GM23248 (cell line): ENCODE data around the gene TDRD5. TPM values are rescaled to one million over a fixed set of nuclear protein-coding genes. Genes with fewer than 3 reads are reported as not detected.

Source experiments
- DNase-seq: peaks from one replicate; pipeline ENCODE4 v3.0.0-alpha.2; 2015
- H2AFZ ChIP-seq: fragments of 200-600 bp; sonication (generic); 2 replicates; pipeline ENCODE4 v1.6.1; 2016; ENCODE audit warnings: antibody characterized with exemption
- H3F3A ChIP-seq: fragments of 200-600 bp; sonication (generic); 2 replicates; pipeline ENCODE4 v1.6.1; 2016; ENCODE audit warnings: mild to moderate bottlenecking, antibody characterized with exemption, mixed run types; ENCODE audit not compliant: insufficient read depth
- H3K27ac ChIP-seq: fragments of 200-600 bp; sonication (generic); 2 replicates; pipeline ENCODE4 v1.5.1; 2016; ENCODE audit warnings: mild to moderate bottlenecking
- H3K27me3 ChIP-seq: fragments of 200-600 bp; sonication (generic); replicated peaks from 2 replicates; pipeline ENCODE4 v1.6.1; 2016; ENCODE audit warnings: mild to moderate bottlenecking; ENCODE audit not compliant: insufficient read depth
- H3K36me3 ChIP-seq: fragments of 200-600 bp; sonication (generic); 2 replicates; pipeline ENCODE4 v1.6.1; 2016; ENCODE audit warnings: low read depth, mild to moderate bottlenecking
- H3K4me1 ChIP-seq: fragments of 200-600 bp; sonication (generic); 2 replicates; pipeline ENCODE4 v1.6.1; 2016; ENCODE audit warnings: mild to moderate bottlenecking; ENCODE audit not compliant: insufficient read depth
- H3K4me2 ChIP-seq: fragments of 200-600 bp; sonication (generic); one replicate; pipeline ENCODE4 v1.6.1; 2016; ENCODE audit warnings: mild to moderate bottlenecking; ENCODE audit not compliant: unreplicated experiment
- H3K4me3 ChIP-seq: fragments of 200-600 bp; sonication (generic); 2 replicates; pipeline ENCODE4 v1.5.1; 2016; ENCODE audit warnings: mild to moderate bottlenecking
- H3K79me2 ChIP-seq: fragments of 200-600 bp; sonication (generic); 2 replicates; pipeline ENCODE4 v1.6.1; 2016; ENCODE audit warnings: mild to moderate bottlenecking; ENCODE audit not compliant: insufficient read depth
- H3K9ac ChIP-seq: fragments of 200-600 bp; sonication (generic); 2 replicates; pipeline ENCODE4 v1.6.1; 2016; ENCODE audit warnings: mild to moderate bottlenecking
- H3K9me2 ChIP-seq: fragments of 200-600 bp; sonication (generic); 2 replicates; pipeline ENCODE4 v1.6.1; 2016; ENCODE audit warnings: mixed run types, mild to moderate bottlenecking, moderate library complexity; ENCODE audit not compliant: insufficient read depth
- H3K9me3 ChIP-seq: fragments of 200-600 bp; sonication (generic); one replicate; pipeline ENCODE4 v1.6.1; 2017; ENCODE audit warnings: low read depth
- H4K20me1 ChIP-seq: fragments of 200-600 bp; sonication (generic); 2 replicates; pipeline ENCODE4 v1.6.0; 2016; ENCODE audit not compliant: insufficient read depth
- EZH2 ChIP-seq: fragments of 200-600 bp; sonication (generic); IDR thresholded peaks from 2 replicates; pipeline ENCODE4 v1.6.1; 2018; ENCODE audit warnings: antibody characterized with exemption, mild to moderate bottlenecking; ENCODE audit not compliant: insufficient read depth, poor library complexity, severe bottlenecking
- EZH2phosphoT487 ChIP-seq: fragments of 200-600 bp; sonication (generic); IDR thresholded peaks from 2 replicates; pipeline ENCODE4 v1.6.1; 2018; ENCODE audit warnings: antibody characterized with exemption, moderate library complexity, mild to moderate bottlenecking, low read depth; ENCODE audit not compliant: insufficient read depth
- WGBS, 2 experiments: methylation state at CpG; one replicate each; pipeline ENCODE4 v1.1.6; 2015 to 2017; ENCODE audit warnings: low lambda C conversion rate in 2 of 2, low coverage in 1 of 2; ENCODE audit errors: missing lambda C conversion rate in 2 of 2; 5-methylcytosine and 5-hydroxymethylcytosine counted together
- in situ Hi-C: fragments of 300-500 bp; cut with MboI; formaldehyde crosslinking; loops from 2 replicates; pipeline ENCODE4 v1.15.0; 2020
- polyA plus RNA-seq: library from polyadenylated mRNA; unstranded; fragments of >200 nt; fragmentation: Nextera tagmentation; extraction: Ambion mirVana; gene quantifications from 2 replicates; pipeline ENCODE4 v1.2.1, GENCODE V29; 2016
- total RNA-seq: library from RNA; depleted of rRNA; stranded (reverse); fragments of >200 nt; shearing (Covaris generic); gene quantifications from 2 replicates; pipeline ENCODE4 v1.2.3, GENCODE V29; 2014

TDRD5 gene
- total and polyA plus RNA-seq, 2 experiments from 2014 or later, result not detected

DNA sequence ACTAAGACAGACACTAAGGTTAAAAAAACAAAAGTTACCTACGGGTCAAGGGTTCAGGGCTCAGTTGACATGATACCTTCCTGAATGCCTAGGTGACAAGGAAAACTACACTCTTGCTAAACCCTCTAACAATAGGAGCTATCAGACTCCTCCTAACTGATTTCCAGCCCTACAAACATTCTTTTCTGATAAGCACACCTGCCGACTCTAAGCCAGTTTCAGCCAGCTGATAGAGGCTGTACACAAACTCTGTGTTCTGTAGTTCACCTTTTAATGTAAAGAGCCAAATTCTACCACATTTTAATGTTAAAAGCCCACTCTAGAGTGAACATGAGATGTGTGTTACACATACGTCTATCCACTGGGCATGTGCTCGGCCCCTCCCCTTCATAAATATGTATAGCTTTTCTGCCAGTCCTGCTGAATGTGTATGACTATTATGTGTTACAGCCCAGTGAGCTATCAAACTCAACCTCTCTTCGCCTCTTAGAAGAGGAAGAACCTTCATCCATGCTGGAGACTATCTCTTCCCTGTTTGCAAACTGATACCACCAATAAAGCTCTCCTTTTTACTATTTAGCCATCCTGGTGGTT is 111.4 kb downstream of the TDRD5 start:
- 48 to 63% methylated on average over 5 of the region's 5 CpGs for WGBS, 2 experiments
- H3K4me1 ChIP-seq, result no peaks in the 10 kb centered on the region
- H3K9ac ChIP-seq, result no peak overlapping the region
- H3K27me3 ChIP-seq, result peaks cover 11% of the 10 kb centered on the region; the same call in 1 of the 2 replicates
- no peak overlapping the region for H2AFZ ChIP-seq
- no peak overlapping the region for H3K4me3 ChIP-seq
- no peaks in the 10 kb centered on the region for H3K9me2 ChIP-seq
- no peaks in the 10 kb centered on the region for H4K20me1 ChIP-seq
- in situ Hi-C loops, result no loop called here
- H3K27ac ChIP-seq, result no peak overlapping the region
- no peak for DNase-seq
- no peak overlapping the region for H3K4me2 ChIP-seq
- no peaks in the 10 kb centered on the region for H3F3A ChIP-seq
- no peaks in the 10 kb centered on the region for H3K9me3 ChIP-seq
- no peaks in the 10 kb centered on the region for H3K36me3 ChIP-seq
- H3K79me2 ChIP-seq, result no peaks in the 10 kb centered on the region
- TF ChIP-seq EZH2phosphoT487 (no peak), EZH2 (no peak)

DNA sequence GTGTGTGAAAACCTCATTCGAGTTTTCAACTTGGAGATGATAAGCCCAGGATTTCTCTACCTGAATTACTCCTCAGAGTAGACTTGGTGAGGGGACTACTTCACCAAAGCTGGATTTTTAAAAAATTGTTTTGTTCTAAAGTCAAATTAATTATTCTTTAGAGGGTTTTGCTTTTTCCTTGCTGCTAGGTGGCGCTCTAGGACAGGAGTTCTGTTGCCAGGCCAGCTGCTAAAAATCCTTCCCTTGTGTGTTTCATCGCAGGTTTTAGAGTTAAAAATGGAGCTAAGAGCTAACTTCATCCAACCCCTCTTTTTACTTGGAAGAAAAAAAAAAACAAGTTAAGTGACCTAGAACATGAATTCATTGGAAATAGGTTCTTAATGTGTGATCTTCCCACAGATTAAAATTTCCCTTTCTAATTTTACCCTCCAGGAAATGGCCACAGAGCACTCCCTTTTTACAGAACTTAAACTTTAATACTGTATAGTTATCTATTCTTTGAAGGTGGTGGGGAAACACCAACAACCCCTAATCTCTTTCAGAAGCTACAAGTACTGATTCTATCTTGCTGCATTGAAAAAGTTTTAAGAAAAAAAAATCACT is 114.8 kb downstream of the TDRD5 start:
- in situ Hi-C loops, result loop anchor here (5.0 kb wide), 1 partner anchor 101 kb away; no protein-coding TSS in a partner anchor
- Histone ChIP-seq H3K36me3 (no peaks in the 10 kb centered on the region), H3K4me3 (no peak overlapping the region), H3F3A (no peaks in the 10 kb centered on the region), H3K9ac (no peak overlapping the region), H3K9me3 (no peaks in the 10 kb centered on the region), H3K79me2 (no peaks in the 10 kb centered on the region), H3K27ac (no peak overlapping the region), H3K27me3 (peaks cover 9% of the 10 kb centered on the region; the same call in 1 of the 2 replicates), H3K4me2 (no peak overlapping the region), H3K9me2 (no peaks in the 10 kb centered on the region), H3K4me1 (peaks cover 5% of the 10 kb centered on the region; the same call in 1 of the 2 replicates), H4K20me1 (no peaks in the 10 kb centered on the region), H2AFZ (no peak overlapping the region)
- TF ChIP-seq EZH2 (no peak), EZH2phosphoT487 (no peak)
- 3% methylated on average over 3 of the region's 3 CpGs for WGBS, 2 experiments
- peak; percentile 70 for DNase-seq

DNA sequence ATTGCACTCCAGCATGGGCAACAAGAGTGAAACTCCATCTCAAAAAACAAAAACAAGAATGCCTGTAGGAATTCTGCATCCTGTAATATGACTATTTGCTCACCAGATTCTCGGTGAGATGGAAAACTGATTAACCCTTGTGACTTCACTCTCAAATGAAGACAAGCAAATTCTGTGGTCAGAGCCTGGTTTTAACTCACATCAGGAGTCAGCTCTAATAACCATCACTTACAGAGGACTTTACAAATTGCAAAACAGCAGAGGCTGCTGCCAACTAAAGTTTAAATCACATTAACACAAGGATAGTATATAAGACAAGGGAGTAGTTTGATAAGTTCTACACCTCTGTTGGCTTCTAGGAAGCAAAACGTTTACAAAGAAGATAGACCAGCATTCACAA is 115.8 kb downstream of the TDRD5 start:
- H3K36me3 ChIP-seq, result no peaks in the 10 kb centered on the region
- H3K4me1 ChIP-seq, result peaks cover 5% of the 10 kb centered on the region; the same call in 1 of the 2 replicates
- no peak overlapping the region for H3K4me2 ChIP-seq
- H2AFZ ChIP-seq, result no peak overlapping the region
- no peaks in the 10 kb centered on the region for H3F3A ChIP-seq
- no peak overlapping the region for H3K9ac ChIP-seq
- no peaks in the 10 kb centered on the region for H3K9me3 ChIP-seq
- in situ Hi-C loops, result loop anchor here (5.0 kb wide), 1 partner anchor 100 kb away; no protein-coding TSS in a partner anchor
- no peaks in the 10 kb centered on the region for H3K9me2 ChIP-seq
- H3K79me2 ChIP-seq, result no peaks in the 10 kb centered on the region
- TF ChIP-seq EZH2phosphoT487 (no peak), EZH2 (no peak)
- WGBS, 2 experiments, result 46% methylated on average over 2 of the region's 2 CpGs
- no peak overlapping the region for H3K27ac ChIP-seq
- no peaks in the 10 kb centered on the region for H4K20me1 ChIP-seq
- H3K4me3 ChIP-seq, result no peak overlapping the region
- H3K27me3 ChIP-seq, result peaks cover 17% of the 10 kb centered on the region; the same call in 1 of the 2 replicates
- no peak for DNase-seq

DNA sequence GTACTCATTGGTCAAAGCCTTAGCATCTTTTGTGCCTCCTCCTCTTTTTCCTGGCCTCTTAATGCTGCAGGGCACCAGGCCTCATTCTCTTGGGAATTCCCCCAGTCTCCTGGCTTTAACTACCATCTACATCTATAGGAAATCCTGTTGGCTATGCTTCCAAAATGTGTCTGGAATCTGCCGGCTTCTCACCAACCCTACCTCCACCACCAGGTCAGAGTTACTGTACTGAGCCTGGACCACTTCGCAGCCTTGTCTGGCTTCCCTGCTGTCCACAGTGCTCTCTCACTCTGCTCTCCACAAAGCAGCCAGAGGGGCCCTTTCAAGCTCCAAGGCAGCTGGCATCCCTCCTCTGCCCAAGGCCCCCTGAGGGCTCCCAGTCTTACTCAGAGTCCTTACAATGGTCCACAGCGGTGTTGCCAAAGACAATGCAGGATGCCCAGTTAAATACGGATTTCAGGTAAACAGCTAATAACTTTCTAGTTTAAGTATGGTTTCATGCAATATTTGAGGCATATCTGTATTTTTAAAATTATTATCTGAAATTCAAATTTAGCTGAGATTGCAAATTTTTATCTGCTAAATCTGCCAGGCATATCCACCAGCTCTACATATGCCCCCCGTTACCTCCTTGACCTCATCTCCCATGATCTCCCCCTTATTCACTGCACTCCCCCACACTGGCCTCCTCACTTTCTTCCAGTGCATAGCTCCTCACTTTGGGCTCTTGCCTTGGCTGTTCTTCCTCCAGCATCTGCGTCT is 117.0 kb downstream of the TDRD5 start:
- Histone ChIP-seq H3K27me3 (peaks cover 15% of the 10 kb centered on the region; the same call in 1 of the 2 replicates), H3F3A (no peaks in the 10 kb centered on the region), H3K4me1 (peaks cover 5% of the 10 kb centered on the region; the same call in 1 of the 2 replicates), H3K36me3 (no peaks in the 10 kb centered on the region), H2AFZ (no peak overlapping the region), H3K4me2 (no peak overlapping the region), H3K9ac (no peak overlapping the region), H3K27ac (no peak overlapping the region), H4K20me1 (no peaks in the 10 kb centered on the region), H3K9me2 (no peaks in the 10 kb centered on the region), H3K79me2 (no peaks in the 10 kb centered on the region), H3K4me3 (no peak overlapping the region), H3K9me3 (no peaks in the 10 kb centered on the region)
- in situ Hi-C loops, result loop anchor here (5.0 kb wide), 1 partner anchor 99 kb away; no protein-coding TSS in a partner anchor
- 69 to 74% methylated on average over 6 of the region's 6 CpGs for WGBS, 2 experiments
- DNase-seq, result no peak
- TF ChIP-seq EZH2, result no peak
- no peak for TF ChIP-seq EZH2phosphoT487
